ENCODE measurements around the gene BMPR1B. TPM values are rescaled to one million over a fixed set of nuclear protein-coding genes. Genes with fewer than 3 reads are reported as not detected.

BMPR1B gene
- total RNA-seq, 4 donors from 2014 or later, result 0.17 to 0.88 (median 0.35) TPM

- TF ChIP-seq, protein P1, sequence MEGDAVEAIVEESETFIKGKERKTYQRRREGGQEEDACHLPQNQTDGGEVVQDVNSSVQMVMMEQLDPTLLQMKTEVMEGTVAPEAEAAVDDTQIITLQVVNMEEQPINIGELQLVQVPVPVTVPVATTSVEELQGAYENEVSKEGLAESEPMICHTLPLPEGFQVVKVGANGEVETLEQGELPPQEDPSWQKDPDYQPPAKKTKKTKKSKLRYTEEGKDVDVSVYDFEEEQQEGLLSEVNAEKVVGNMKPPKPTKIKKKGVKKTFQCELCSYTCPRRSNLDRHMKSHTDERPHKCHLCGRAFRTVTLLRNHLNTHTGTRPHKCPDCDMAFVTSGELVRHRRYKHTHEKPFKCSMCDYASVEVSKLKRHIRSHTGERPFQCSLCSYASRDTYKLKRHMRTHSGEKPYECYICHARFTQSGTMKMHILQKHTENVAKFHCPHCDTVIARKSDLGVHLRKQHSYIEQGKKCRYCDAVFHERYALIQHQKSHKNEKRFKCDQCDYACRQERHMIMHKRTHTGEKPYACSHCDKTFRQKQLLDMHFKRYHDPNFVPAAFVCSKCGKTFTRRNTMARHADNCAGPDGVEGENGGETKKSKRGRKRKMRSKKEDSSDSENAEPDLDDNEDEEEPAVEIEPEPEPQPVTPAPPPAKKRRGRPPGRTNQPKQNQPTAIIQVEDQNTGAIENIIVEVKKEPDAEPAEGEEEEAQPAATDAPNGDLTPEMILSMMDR (IDR thresholded peaks at IDR 0.05; ENCODE audit: low read depth), result no peak
Measured at GRCh38 chr4:94961420-94961819, 203.7 kb downstream of the BMPR1B start.

GRCh38 chr4:94962484-94962883, 204.7 kb downstream of the BMPR1B start:
- TF ChIP-seq, protein P1 (IDR thresholded peaks at IDR 0.05; ENCODE audit: low read depth), result no peak

- TF ChIP-seq, protein P1 (IDR thresholded peaks at IDR 0.05; ENCODE audit: low read depth), result no peak
Measured at GRCh38 chr4:94965852-94966251, 208.1 kb downstream of the BMPR1B start.

GRCh38 chr4:94968493-94968892, 210.7 kb downstream of the BMPR1B start:
- TF ChIP-seq, protein P1 (IDR thresholded peaks at IDR 0.05; ENCODE audit: low read depth), result no peak

DNA sequence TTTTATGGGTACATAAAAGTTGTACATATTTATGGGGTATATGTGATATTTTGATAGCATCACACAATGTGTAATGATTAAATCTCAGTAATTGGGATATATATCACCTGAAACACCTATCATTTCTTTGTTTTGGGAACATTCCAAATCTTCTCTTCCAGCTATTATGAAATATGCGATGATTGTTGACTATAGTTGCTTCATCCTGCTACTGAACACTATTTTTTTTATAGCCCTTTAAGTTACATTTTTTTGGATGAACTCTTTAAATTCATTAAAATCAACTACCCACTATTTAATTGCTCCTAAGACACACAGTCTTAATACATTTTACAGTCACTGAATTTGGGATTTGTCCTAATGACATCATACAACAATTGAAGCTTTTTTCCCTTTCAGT, 212.9 kb downstream of the BMPR1B start:
- TF ChIP-seq, protein P1 (IDR thresholded peaks at IDR 0.05; ENCODE audit: low read depth), result no peak

- TF ChIP-seq, protein P1 (IDR thresholded peaks at IDR 0.05; ENCODE audit: low read depth), result no peak
Measured at GRCh38 chr4:94974773-94975172, 217.0 kb downstream of the BMPR1B start.

- TF ChIP-seq, protein P1 (IDR thresholded peaks at IDR 0.05; ENCODE audit: low read depth), result no peak
Measured at GRCh38 chr4:94976371-94977011, 218.7 kb downstream of the BMPR1B start.

Data from subcutaneous adipose tissue (tissue), 4 donors.